Endothelial cell of umbilical vein (primary cell): ENCODE data around the gene TEKT5. TPM values are rescaled to one million over a fixed set of nuclear protein-coding genes. Genes with fewer than 3 reads are reported as not detected.

Experiments
- BruUV-seq: library from RNA; stranded (reverse); fragments of 400-500 nt; replicated peaks from 2 replicates; lab custom pipeline; 2021; lab: Mats Ljungman, UMichigan
- CTCF ChIA-PET: fragments of 300-600, 350-600 bp; sonication (Branson Sonifier 250); formaldehyde crosslinking; loops from one replicate; lab custom pipeline; 2021; ENCODE audit warnings: antibody characterized with exemption, inconsistent platforms; lab: Charles Lee
- POLR2A ChIA-PET: fragments of 300-600, 350-600 bp; sonication (Branson Sonifier 250); formaldehyde crosslinking; loops from one replicate; lab custom pipeline; 2021; ENCODE audit warnings: antibody characterized with exemption, inconsistent platforms; lab: Charles Lee
- DNase-seq: peaks from one replicate; pipeline ENCODE4 v3.0.0-alpha.2; 2011; ENCODE audit warnings: low read depth, low spot score
- FAIRE-seq: peaks from 2 replicates; lab custom pipeline; 2011; peaks lifted over from hg19 to GRCh38; lab: Jason Lieb, UNC
- H2AFZ ChIP-seq: 2 replicates; pipeline ENCODE4 v1.6.0; 2012; ENCODE audit warnings: low read depth, low read length, control low read depth, inconsistent platforms
- H3K27ac ChIP-seq: 2 replicates; pipeline ENCODE4 v1.5.1; 2011; ENCODE audit warnings: low read depth, mild to moderate bottlenecking, control low read depth, low read length, moderate library complexity; ENCODE audit not compliant: insufficient read depth
- H3K27me3 ChIP-seq, 2 experiments: 2 replicates each; pipeline versions ENCODE4 v1.6.0 to v1.6.1; 2011; ENCODE audit warnings: low read length in 2 of 2, mixed read lengths in 1 of 2; ENCODE audit not compliant: control insufficient read depth in 2 of 2, insufficient read depth in 2 of 2
- H3K36me3 ChIP-seq, 2 experiments: 2 replicates in 1 of 2; 3 replicates in 1 of 2; pipeline ENCODE4 v1.5.1; 2011; ENCODE audit warnings: low read length in 2 of 2, mild to moderate bottlenecking in 1 of 2, moderate library complexity in 1 of 2; ENCODE audit not compliant: control insufficient read depth in 2 of 2, insufficient read depth in 2 of 2; ENCODE audit errors: extremely low read depth in 1 of 2
- H3K4me1 ChIP-seq: 3 replicates; pipeline ENCODE4 v1.5.1; 2011; ENCODE audit warnings: mild to moderate bottlenecking, low read length; ENCODE audit not compliant: control insufficient read depth, insufficient read depth; ENCODE audit errors: extremely low read depth
- H3K4me2 ChIP-seq: 2 replicates; pipeline ENCODE4 v1.6.1; 2011; ENCODE audit warnings: low read length, control low read depth, mixed read lengths; ENCODE audit not compliant: insufficient read depth
- H3K4me3 ChIP-seq, 3 experiments: fragments of 200-600 bp in 1 of 3; sonication (generic), shearing (Covaris generic) in 1 of 3; replicated peaks in 1 of 3; 2 replicates each; pipeline ENCODE4 v1.5.1; 2011 to 2016; ENCODE audit warnings: control low read depth in 3 of 3, low read length in 3 of 3, mild to moderate bottlenecking in 2 of 3, inconsistent platforms in 1 of 3, low read depth in 1 of 3, moderate library complexity in 1 of 3; ENCODE audit not compliant: insufficient read depth in 1 of 3
- H3K79me2 ChIP-seq: 2 replicates; pipeline ENCODE4 v1.6.0; 2012; ENCODE audit warnings: low read length, inconsistent platforms; ENCODE audit not compliant: control insufficient read depth, insufficient read depth
- H3K9ac ChIP-seq: replicated peaks from 2 replicates; pipeline ENCODE3; 2011; ENCODE audit warnings: low read length, control low read depth; ENCODE audit not compliant: insufficient read depth; ENCODE audit errors: extremely low read depth
- H3K9me1 ChIP-seq: replicated peaks from 3 replicates; pipeline ENCODE4 v1.6.0; 2011; ENCODE audit warnings: mild to moderate bottlenecking, low read length; ENCODE audit not compliant: control insufficient read depth, insufficient read depth; ENCODE audit errors: extremely low read depth
- H3K9me3 ChIP-seq: replicated peaks from 2 replicates; pipeline ENCODE4 v1.5.1; 2012; ENCODE audit warnings: low read length, inconsistent platforms; ENCODE audit not compliant: control insufficient read depth, insufficient read depth
- H4K20me1 ChIP-seq: replicated peaks from 2 replicates; pipeline ENCODE3; 2011; ENCODE audit warnings: mild to moderate bottlenecking, low read length; ENCODE audit not compliant: control insufficient read depth, insufficient read depth; ENCODE audit errors: extremely low read depth
- GATA2 ChIP-seq: IDR thresholded peaks from 2 replicates; pipeline ENCODE4 v1.7.0; 2011; ENCODE audit warnings: low read depth, mild to moderate bottlenecking, moderate library complexity, mixed read lengths, low read length; ENCODE audit not compliant: insufficient read length, insufficient read depth
- POLR2AphosphoS5 ChIP-seq: IDR thresholded peaks from 2 replicates; pipeline ENCODE4 v1.6.1; 2012; ENCODE audit warnings: low read depth, mild to moderate bottlenecking, control low read depth, low read length, moderate library complexity; ENCODE audit not compliant: insufficient read depth
- dilution Hi-C: fragments of 300-500 bp; cut with MboI; formaldehyde crosslinking; loops from one replicate; pipeline ENCODE4 v1.15.0; 2019; ENCODE audit warnings: low sequenced_read_pairs; ENCODE audit not compliant: extremely low pct_ligation_motif_present
- intact Hi-C: fragments of 100-400 bp; cut with micrococcal nuclease; formaldehyde crosslinking; loops from one replicate; pipeline ENCODE4 v1.10.0; 2022
- polyA plus RNA-seq, 4 experiments: library from polyadenylated mRNA; depleted of rRNA in 3 of 4; stranded (reverse) in 3 of 4; unstranded in 1 of 4; fragments of >200 nt; gene quantifications; 2 replicates each; pipeline versions ENCODE4 v1.2.1 to v1.2.3, GENCODE V29; 2011 to 2012; ENCODE audit warnings: missing spikeins in 1 of 4
- total RNA-seq: library from RNA; stranded (reverse); gene quantifications from 2 replicates; pipeline ENCODE4 v1.2.3, GENCODE V29; 2021
- TF ChIP-seq, protein P1 (sequence below), 2 donors: IDR thresholded peaks; 1 replicate in 1 of 2; 2 replicates in 1 of 2; pipeline ENCODE4 v1.5.1; 2011; ENCODE audit warnings: low read length in 2 of 2, mild to moderate bottlenecking in 2 of 2, moderate library complexity in 2 of 2, control low read depth in 1 of 2, inconsistent platforms in 1 of 2, low read depth in 1 of 2; ENCODE audit not compliant: insufficient read depth in 1 of 2; ENCODE audit errors: extremely low read depth in 1 of 2

The TEKT5 gene
- total and polyA plus RNA-seq, 2 donors (not counting 3 experiments of a cell fraction or from before 2014, with no cell fraction given), result not detected

DNA sequence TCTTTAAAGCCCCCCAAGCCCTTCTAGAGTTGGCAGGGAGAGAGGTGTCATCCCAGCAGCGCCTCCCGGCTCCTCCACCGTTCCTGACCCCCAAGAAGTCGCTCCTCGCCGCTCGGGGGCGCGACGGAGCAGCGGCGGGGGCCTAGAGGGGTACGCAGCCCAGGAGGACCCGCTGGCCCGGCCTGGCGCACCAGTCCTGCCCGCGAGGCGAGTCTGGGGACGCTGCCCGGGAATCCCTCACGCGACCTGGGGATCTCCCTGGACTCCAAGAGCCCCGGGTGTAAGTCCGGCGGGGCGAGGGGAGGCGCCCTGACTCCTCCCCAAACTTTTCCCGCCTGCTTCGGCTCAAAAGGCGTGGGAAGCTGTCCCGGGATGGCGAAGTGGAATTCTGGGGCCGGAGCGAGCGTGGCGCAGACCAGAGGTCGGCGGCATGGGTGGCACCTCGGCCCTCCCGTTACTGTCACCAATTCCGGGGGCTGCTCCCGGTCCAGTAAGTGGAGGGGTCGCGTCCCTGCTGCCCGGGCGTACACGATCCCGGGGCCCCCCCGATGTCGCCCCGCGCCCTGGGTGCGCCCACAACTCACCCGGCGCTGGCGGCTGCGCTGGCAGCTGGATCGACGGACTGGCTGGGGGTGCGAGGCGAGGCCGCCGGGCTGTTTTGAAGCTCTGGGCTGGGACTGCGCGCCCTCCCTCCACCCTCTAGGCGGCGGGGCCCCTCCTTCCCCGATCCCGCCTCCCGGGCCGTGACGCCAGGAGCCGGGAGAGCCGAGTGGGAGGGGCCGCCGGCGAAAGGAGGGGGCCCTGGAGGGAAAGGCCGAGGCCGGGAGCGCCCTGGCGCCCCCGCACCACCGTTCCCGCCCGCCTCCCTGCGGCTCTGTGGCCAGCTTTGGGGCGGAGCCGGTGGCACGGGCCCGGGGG lies 114.5 kb downstream of the TEKT5 start, which contains the start of gene EMP2:
Gene EMP2 (minus strand): TSS at position 634 of the 918 bp plus-strand sequence. CDS start 32,981 bp downstream, outside the sequence.
- H3K4me3 ChIP-seq, result peak within 1 kb of the TSS; percentile 64 to 73 (median 64)
- H3K9ac ChIP-seq, result peak within 1 kb of the TSS; percentile 59
- FAIRE-seq (peak; percentile 42), DNase-seq (peak; percentile 72)
- H3K36me3 ChIP-seq, result no peaks in the 10 kb centered on the region
- peak within 1 kb of the TSS; percentile 98 for H2AFZ ChIP-seq
- no peaks in the 10 kb centered on the region for H3K9me1 ChIP-seq
- H3K9me3 ChIP-seq, result no peaks in the 10 kb centered on the region
- CTCF ChIA-PET, result interaction anchor here (0.7 to 2.2 kb wide), 10 partner anchors 13 to 339 kb away, joined by 3 to 10 read pairs (median 6); partner anchors contain the start of gene NUBP1
- H3K79me2 ChIP-seq, result no peaks in the 10 kb centered on the region
- H3K27me3 ChIP-seq, result peaks cover 6 to 12% of the 10 kb centered on the region in 2 experiments
- dilution Hi-C loops (no loop called here), intact Hi-C loops (loop anchor here (1.0 kb wide), 4 partner anchors 21 to 361 kb away; no protein-coding TSS in a partner anchor)
- peaks cover 3% of the 10 kb centered on the region for H3K4me1 ChIP-seq
- H3K4me2 ChIP-seq, result peak within 1 kb of the TSS; percentile 83
- POLR2A ChIA-PET, result no interaction called here
- BruUV-seq, result TSS peak; percentile 55
- no peaks in the 10 kb centered on the region for H4K20me1 ChIP-seq
- TF ChIP-seq POLR2AphosphoS5 (peak; percentile 5), GATA2 (no peak)
- TF ChIP-seq, protein P1, sequence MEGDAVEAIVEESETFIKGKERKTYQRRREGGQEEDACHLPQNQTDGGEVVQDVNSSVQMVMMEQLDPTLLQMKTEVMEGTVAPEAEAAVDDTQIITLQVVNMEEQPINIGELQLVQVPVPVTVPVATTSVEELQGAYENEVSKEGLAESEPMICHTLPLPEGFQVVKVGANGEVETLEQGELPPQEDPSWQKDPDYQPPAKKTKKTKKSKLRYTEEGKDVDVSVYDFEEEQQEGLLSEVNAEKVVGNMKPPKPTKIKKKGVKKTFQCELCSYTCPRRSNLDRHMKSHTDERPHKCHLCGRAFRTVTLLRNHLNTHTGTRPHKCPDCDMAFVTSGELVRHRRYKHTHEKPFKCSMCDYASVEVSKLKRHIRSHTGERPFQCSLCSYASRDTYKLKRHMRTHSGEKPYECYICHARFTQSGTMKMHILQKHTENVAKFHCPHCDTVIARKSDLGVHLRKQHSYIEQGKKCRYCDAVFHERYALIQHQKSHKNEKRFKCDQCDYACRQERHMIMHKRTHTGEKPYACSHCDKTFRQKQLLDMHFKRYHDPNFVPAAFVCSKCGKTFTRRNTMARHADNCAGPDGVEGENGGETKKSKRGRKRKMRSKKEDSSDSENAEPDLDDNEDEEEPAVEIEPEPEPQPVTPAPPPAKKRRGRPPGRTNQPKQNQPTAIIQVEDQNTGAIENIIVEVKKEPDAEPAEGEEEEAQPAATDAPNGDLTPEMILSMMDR (IDR thresholded peaks at IDR 0.05; ENCODE audit: extremely low read depth in 1 of 2, insufficient read depth in 1 of 2, low read depth in 1 of 2, low read length in 2 of 2), result peak; percentile 47 to 80
- peak within 1 kb of the TSS; percentile 30 for H3K27ac ChIP-seq
